Measurements from ENCODE around the gene C1S. TPM values are rescaled to one million over a fixed set of nuclear protein-coding genes. Genes with fewer than 3 reads are reported as not detected.

C1S gene
- total RNA-seq, 1 donor, result 516 TPM

DNA sequence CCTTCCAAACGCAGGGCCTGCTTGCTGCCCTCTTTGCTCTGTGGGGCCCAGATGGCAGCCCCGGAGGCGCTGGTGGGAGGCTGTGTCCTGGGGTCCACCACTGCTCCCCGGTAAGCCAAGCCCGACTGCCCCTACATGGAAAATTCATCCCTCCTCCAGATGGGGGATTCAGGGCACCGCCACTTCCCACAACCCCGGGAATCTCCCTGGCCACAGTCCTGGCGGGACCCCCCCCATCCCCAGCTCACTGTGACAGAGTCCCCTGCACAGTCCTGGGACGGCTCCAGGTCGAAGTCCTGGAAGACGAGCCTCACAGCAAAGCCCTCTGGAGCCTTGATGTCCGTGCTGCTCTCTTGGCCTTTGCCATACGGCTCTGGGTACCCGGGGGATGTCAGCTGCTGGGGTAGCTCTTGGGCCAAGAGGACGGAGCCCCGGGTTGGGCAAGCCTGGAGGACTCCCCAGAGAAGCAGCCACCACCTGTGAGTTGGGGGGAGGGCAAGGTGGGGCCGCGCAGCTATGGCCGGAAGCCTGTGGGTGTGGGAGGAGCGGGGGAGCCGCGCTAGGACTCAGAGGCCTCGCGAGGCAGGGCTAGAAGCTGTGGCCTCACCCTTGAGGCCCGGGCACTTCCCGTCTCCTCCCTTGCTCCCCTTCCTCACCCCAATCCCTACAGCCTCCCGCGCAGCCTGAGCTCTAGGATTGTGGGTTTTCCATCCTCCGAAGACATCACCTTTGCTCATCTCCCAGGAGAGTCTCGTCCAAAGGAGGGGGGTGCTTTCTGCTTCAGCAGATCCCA lies 47.7 kb downstream of the C1S start:
- TF ChIP-seq, protein P1, sequence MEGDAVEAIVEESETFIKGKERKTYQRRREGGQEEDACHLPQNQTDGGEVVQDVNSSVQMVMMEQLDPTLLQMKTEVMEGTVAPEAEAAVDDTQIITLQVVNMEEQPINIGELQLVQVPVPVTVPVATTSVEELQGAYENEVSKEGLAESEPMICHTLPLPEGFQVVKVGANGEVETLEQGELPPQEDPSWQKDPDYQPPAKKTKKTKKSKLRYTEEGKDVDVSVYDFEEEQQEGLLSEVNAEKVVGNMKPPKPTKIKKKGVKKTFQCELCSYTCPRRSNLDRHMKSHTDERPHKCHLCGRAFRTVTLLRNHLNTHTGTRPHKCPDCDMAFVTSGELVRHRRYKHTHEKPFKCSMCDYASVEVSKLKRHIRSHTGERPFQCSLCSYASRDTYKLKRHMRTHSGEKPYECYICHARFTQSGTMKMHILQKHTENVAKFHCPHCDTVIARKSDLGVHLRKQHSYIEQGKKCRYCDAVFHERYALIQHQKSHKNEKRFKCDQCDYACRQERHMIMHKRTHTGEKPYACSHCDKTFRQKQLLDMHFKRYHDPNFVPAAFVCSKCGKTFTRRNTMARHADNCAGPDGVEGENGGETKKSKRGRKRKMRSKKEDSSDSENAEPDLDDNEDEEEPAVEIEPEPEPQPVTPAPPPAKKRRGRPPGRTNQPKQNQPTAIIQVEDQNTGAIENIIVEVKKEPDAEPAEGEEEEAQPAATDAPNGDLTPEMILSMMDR (IDR thresholded peaks at IDR 0.05; ENCODE audit: insufficient read depth, low read length), result no peak
- DNase-seq (ENCODE audit: low read depth), result peak; percentile 68
- peak overlapping the region; percentile 85 for H3K4me3 ChIP-seq (ENCODE audit: low read depth, low read length)

GRCh38 chr12:7108796-7109571 lies 48.5 kb downstream of the C1S start, which contains the start of gene C1RL:
Gene C1RL (minus strand): TSS chr12:7109214. CDS start chr12:7109180, 34 bp downstream.
- peak within 1 kb of the TSS; percentile 85 for H3K4me3 ChIP-seq (ENCODE audit: low read depth, low read length)
- DNase-seq (ENCODE audit: low read depth), result peak; percentile 88
- TF ChIP-seq, protein P1 (IDR thresholded peaks at IDR 0.05; ENCODE audit: insufficient read depth, low read length), result peak; percentile 99

- TF ChIP-seq, protein P1 (IDR thresholded peaks at IDR 0.05; ENCODE audit: insufficient read depth, low read length), result no peak
- DNase-seq (ENCODE audit: low read depth), result no peak
- peak overlapping the region; percentile 85 for H3K4me3 ChIP-seq (ENCODE audit: low read depth, low read length)
Observed at GRCh38 chr12:7109572-7109920, 49.0 kb downstream of the C1S start.

- H3K4me3 ChIP-seq (ENCODE audit: low read depth, low read length), result no peak overlapping the region
- TF ChIP-seq, protein P1 (IDR thresholded peaks at IDR 0.05; ENCODE audit: insufficient read depth, low read length), result no peak
- no peak for DNase-seq (ENCODE audit: low read depth)
Observed at GRCh38 chr12:7110661-7111060, 50.1 kb downstream of the C1S start.

DNA sequence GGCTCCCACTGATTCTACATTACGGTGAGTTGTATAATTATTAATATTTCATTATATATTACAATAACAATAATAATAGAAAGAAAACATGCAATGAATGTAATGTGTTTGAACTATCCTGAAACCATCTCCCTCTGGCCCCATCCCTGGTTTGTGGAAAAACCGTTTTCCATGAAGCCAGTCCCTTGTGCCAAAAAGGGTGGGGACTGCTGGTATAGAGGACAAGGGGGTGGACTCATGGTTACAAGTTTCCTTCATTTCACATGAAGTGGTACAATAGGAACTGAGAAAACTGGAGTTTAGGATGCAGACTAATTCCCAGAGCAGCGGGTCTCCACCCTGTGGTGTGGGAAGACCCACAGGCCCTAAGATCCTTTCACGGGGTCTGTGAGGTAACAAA lies 51.5 kb downstream of the C1S start:
- TF ChIP-seq, protein P1 (IDR thresholded peaks at IDR 0.05; ENCODE audit: insufficient read depth, low read length), result no peak
- no peak overlapping the region for H3K4me3 ChIP-seq (ENCODE audit: low read depth, low read length)
- peak; percentile 42 for DNase-seq (ENCODE audit: low read depth)

- no peak overlapping the region for H3K4me3 ChIP-seq (ENCODE audit: low read depth, low read length)
- peak; percentile 69 for DNase-seq (ENCODE audit: low read depth)
- TF ChIP-seq, protein P1 (IDR thresholded peaks at IDR 0.05; ENCODE audit: insufficient read depth, low read length), result peak; percentile 82
Observed at GRCh38 chr12:7113389-7113871, 52.9 kb downstream of the C1S start.

Data from fibroblast of the aortic adventitia (primary cell).